ENCODE data around the gene PTPA.
A peak's percentile ranks its signal among the peaks of the same experiment; 100 is the strongest.

Gene PTPA

GRCh38 chr9:129176701-129177442 is 65.7 kb downstream of the PTPA start:
- Histone ChIP-seq H3K9ac (ENCODE audit: insufficient read length, low read depth) (peak overlapping the region; percentile 93), H3K36me3 (ENCODE audit: insufficient read depth, insufficient read length, low read length) (peaks cover 6% of the 10 kb centered on the region), H3K27me3 (ENCODE audit: insufficient read depth, insufficient read length) (peaks cover 51% of the 10 kb centered on the region), H3K4me3 (ENCODE audit: insufficient read length, low read depth) (peak overlapping the region; percentile 85), H3K9me3 (ENCODE audit: insufficient read depth, low read length) (no peaks in the 10 kb centered on the region), H3K4me1 (ENCODE audit: insufficient read depth, insufficient read length) (peaks cover 29% of the 10 kb centered on the region)
- DNase-seq (ENCODE audit: low read depth, low spot score): no peak
- TF ChIP-seq SUZ12 (IDR thresholded peaks at IDR 0.05; ENCODE audit: extremely low read depth, insufficient read depth, insufficient read length): no peak
- TF ChIP-seq YY1 (IDR thresholded peaks at IDR 0.05; ENCODE audit: insufficient read depth, insufficient read length): no peak
- no peak for TF ChIP-seq ZNF274 (IDR thresholded peaks at IDR 0.05; ENCODE audit: low read depth, low read length)

GRCh38 chr9:129177443-129177790 is 66.2 kb downstream of the PTPA start:
- Histone ChIP-seq H3K4me3 (ENCODE audit: insufficient read length, low read depth) (peak overlapping the region; percentile 85), H3K9ac (ENCODE audit: insufficient read length, low read depth) (peak overlapping the region; percentile 94), H3K9me3 (ENCODE audit: insufficient read depth, low read length) (no peaks in the 10 kb centered on the region), H3K36me3 (ENCODE audit: insufficient read depth, insufficient read length, low read length) (peaks cover 6% of the 10 kb centered on the region), H3K4me1 (ENCODE audit: insufficient read depth, insufficient read length) (peaks cover 24% of the 10 kb centered on the region), H3K27me3 (ENCODE audit: insufficient read depth, insufficient read length) (peaks cover 51% of the 10 kb centered on the region)
- TF ChIP-seq YY1 (IDR thresholded peaks at IDR 0.05; ENCODE audit: insufficient read depth, insufficient read length) (no peak), SUZ12 (IDR thresholded peaks at IDR 0.05; ENCODE audit: extremely low read depth, insufficient read depth, insufficient read length) (no peak), ZNF274 (IDR thresholded peaks at IDR 0.05; ENCODE audit: low read depth, low read length) (no peak)
- DNase-seq (ENCODE audit: low read depth, low spot score): no peak

GRCh38 chr9:129177791-129178567 is 66.8 kb downstream of the PTPA start, which contains the start of gene IER5L:
Gene IER5L (minus strand): TSS chr9:129178261. CDS start chr9:129178052, 209 bp downstream.
- peaks cover 51% of the 10 kb centered on the region for H3K27me3 ChIP-seq (ENCODE audit: insufficient read depth, insufficient read length)

GRCh38 chr9:129178568-129179382 is 67.6 kb downstream of the PTPA start:
- Histone ChIP-seq H3K27me3 (ENCODE audit: insufficient read depth, insufficient read length) (peaks cover 46% of the 10 kb centered on the region), H3K9me3 (ENCODE audit: insufficient read depth, low read length) (no peaks in the 10 kb centered on the region), H3K4me3 (ENCODE audit: insufficient read length, low read depth) (peak overlapping the region; percentile 4), H3K36me3 (ENCODE audit: insufficient read depth, insufficient read length, low read length) (peaks cover 6% of the 10 kb centered on the region), H3K9ac (ENCODE audit: insufficient read length, low read depth) (peak overlapping the region; percentile 33), H3K4me1 (ENCODE audit: insufficient read depth, insufficient read length) (peaks cover 14% of the 10 kb centered on the region)
- peak; percentile 92 for DNase-seq (ENCODE audit: low read depth, low spot score)
- TF ChIP-seq ZNF274 (IDR thresholded peaks at IDR 0.05; ENCODE audit: low read depth, low read length) (no peak), SUZ12 (IDR thresholded peaks at IDR 0.05; ENCODE audit: extremely low read depth, insufficient read depth, insufficient read length) (no peak), YY1 (IDR thresholded peaks at IDR 0.05; ENCODE audit: insufficient read depth, insufficient read length) (no peak)

More at GRCh38 chr9:129177791-129178567, 66.8 kb downstream of the PTPA start, which contains the start of gene IER5L:
- Histone ChIP-seq H3K4me1 (ENCODE audit: insufficient read depth, insufficient read length) (peaks cover 21% of the 10 kb centered on the region), H3K4me3 (ENCODE audit: insufficient read length, low read depth) (peak within 1 kb of the TSS; percentile 85), H3K9ac (ENCODE audit: insufficient read length, low read depth) (peak within 1 kb of the TSS; percentile 94), H3K9me3 (ENCODE audit: insufficient read depth, low read length) (no peaks in the 10 kb centered on the region), H3K36me3 (ENCODE audit: insufficient read depth, insufficient read length, low read length) (peaks cover 6% of the 10 kb centered on the region)
- peak; percentile 93 for DNase-seq (ENCODE audit: low read depth, low spot score)
- TF ChIP-seq ZNF274 (IDR thresholded peaks at IDR 0.05; ENCODE audit: low read depth, low read length): no peak
- no peak for TF ChIP-seq SUZ12 (IDR thresholded peaks at IDR 0.05; ENCODE audit: extremely low read depth, insufficient read depth, insufficient read length)
- TF ChIP-seq YY1 (IDR thresholded peaks at IDR 0.05; ENCODE audit: insufficient read depth, insufficient read length): no peak

- peaks cover 44% of the 10 kb centered on the region for H3K27me3 ChIP-seq (ENCODE audit: insufficient read depth, insufficient read length)
- H3K36me3 ChIP-seq (ENCODE audit: insufficient read depth, insufficient read length, low read length): peaks cover 6% of the 10 kb centered on the region
- no peak for TF ChIP-seq SUZ12 (IDR thresholded peaks at IDR 0.05; ENCODE audit: extremely low read depth, insufficient read depth, insufficient read length)
- no peak for TF ChIP-seq YY1 (IDR thresholded peaks at IDR 0.05; ENCODE audit: insufficient read depth, insufficient read length)
- TF ChIP-seq ZNF274 (IDR thresholded peaks at IDR 0.05; ENCODE audit: low read depth, low read length): no peak
Measured at GRCh38 chr9:129181246-129181645, 70.0 kb downstream of the PTPA start.

GRCh38 chr9:129182122-129182521 is 70.9 kb downstream of the PTPA start:
- peaks cover 20% of the 10 kb centered on the region for H3K4me1 ChIP-seq (ENCODE audit: insufficient read depth, insufficient read length)
- peaks cover 40% of the 10 kb centered on the region for H3K27me3 ChIP-seq (ENCODE audit: insufficient read depth, insufficient read length)
- H3K9ac ChIP-seq (ENCODE audit: insufficient read length, low read depth): no peak overlapping the region
- H3K36me3 ChIP-seq (ENCODE audit: insufficient read depth, insufficient read length, low read length): no peaks in the 10 kb centered on the region
- peaks cover 4% of the 10 kb centered on the region for H3K9me3 ChIP-seq (ENCODE audit: insufficient read depth, low read length)
- TF ChIP-seq YY1 (IDR thresholded peaks at IDR 0.05; ENCODE audit: insufficient read depth, insufficient read length): no peak
- TF ChIP-seq ZNF274 (IDR thresholded peaks at IDR 0.05; ENCODE audit: low read depth, low read length): no peak
- no peak for TF ChIP-seq SUZ12 (IDR thresholded peaks at IDR 0.05; ENCODE audit: extremely low read depth, insufficient read depth, insufficient read length)
- DNase-seq (ENCODE audit: low read depth, low spot score): no peak
- no peak overlapping the region for H3K4me3 ChIP-seq (ENCODE audit: insufficient read length, low read depth)

More at GRCh38 chr9:129181246-129181645, 70.0 kb downstream of the PTPA start:
- no peak overlapping the region for H3K4me3 ChIP-seq (ENCODE audit: insufficient read length, low read depth)
- no peak overlapping the region for H3K9ac ChIP-seq (ENCODE audit: insufficient read length, low read depth)
- no peaks in the 10 kb centered on the region for H3K9me3 ChIP-seq (ENCODE audit: insufficient read depth, low read length)
- H3K4me1 ChIP-seq (ENCODE audit: insufficient read depth, insufficient read length): peaks cover 20% of the 10 kb centered on the region
- DNase-seq (ENCODE audit: low read depth, low spot score): no peak
